Activated CD4-positive, alpha-beta T cell treated with anti-CD3 and anti-CD28 coated beads, Interleukin-2, Interleukin-6, amounts not matched to agents 100 ng/mL and 50 ng/mL, durations not matched to agents 16 hours and 8 hours (primary cell): ENCODE data around the gene SNX8.
"Not testable (repeated sequence)": the region's sequence is repeated elsewhere in the genome, so short reads cannot be mapped to it uniquely, and the experiment has no call there.

Source experiments
- DNase-seq: peaks from one replicate; pipeline ENCODE4 v3.0.0-alpha.2; 2020

SNX8 gene

GRCh38 chr7:2289111-2289586 is 25.1 kb downstream of the SNX8 start:
- DNase-seq = no peak

DNA sequence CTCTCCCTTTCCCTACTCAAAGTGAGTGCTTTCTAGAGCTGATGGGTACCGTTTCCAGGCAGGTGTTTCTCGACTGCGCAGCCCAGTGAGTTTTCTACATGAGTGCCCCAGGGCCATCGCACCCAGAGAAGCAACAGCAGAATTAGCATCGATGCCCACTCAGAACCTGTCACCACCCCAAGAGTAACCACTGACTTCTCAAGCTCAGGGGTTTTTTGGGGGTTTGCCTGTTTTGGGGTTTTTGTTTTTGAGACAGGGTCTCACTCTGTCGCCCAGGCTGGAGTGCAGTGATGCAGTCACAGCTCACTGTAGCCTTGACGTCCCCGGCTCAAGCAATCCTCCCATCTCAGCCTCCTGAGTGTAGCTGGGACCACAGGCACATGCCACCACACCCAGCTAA is 25.7 kb downstream of the SNX8 start:
- no peak for DNase-seq

DNA sequence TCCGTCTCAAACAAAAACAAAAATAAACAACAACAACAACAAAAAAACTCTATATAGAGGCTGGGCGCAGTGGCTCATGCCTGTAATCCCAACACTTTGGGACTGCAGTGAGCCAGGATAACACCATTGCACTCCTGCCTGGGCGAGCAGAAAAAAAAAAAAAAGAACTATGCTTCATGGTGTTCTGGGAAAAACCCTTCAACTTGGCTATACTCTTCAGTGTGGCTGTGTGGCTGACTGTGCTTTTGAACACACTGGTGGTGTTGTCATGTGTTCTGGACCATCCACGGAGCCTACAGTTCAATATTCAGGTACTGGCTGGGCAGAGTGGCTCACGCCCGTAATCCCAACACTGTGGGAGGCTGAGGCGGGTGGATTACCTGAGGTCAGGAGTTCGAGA is 26.5 kb downstream of the SNX8 start:
- DNase-seq = no peak

DNA sequence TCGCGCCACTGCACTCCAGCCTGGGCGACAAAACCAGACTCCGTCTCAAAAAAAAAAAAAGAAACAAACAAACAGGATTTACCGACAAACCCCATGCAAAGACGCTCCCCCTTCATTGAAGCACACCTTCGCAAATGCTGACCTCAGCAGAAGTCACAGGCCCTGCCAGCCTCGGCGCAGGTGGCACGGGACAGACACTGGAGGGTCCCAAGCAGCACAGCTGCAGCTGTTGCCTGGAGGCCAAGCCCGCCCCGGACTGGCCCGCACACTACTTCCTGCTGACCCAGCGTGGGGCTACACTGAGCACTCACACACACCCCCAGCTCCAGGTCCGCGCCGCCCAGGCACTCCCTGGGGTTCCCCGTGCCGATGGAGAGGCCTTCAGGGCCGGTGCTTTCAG is 31.2 kb downstream of the SNX8 start:
- no peak for DNase-seq

- no peak for DNase-seq
Measured at GRCh38 chr7:2282185-2282751, 32.0 kb downstream of the SNX8 start.

GRCh38 chr7:2281541-2281940 is 32.7 kb downstream of the SNX8 start:
- DNase-seq = no peak

- DNase-seq = no peak
Measured at GRCh38 chr7:2280424-2280823, 33.8 kb downstream of the SNX8 start.

- no peak for DNase-seq
Measured at GRCh38 chr7:2279896-2280295, 34.3 kb downstream of the SNX8 start.

DNA sequence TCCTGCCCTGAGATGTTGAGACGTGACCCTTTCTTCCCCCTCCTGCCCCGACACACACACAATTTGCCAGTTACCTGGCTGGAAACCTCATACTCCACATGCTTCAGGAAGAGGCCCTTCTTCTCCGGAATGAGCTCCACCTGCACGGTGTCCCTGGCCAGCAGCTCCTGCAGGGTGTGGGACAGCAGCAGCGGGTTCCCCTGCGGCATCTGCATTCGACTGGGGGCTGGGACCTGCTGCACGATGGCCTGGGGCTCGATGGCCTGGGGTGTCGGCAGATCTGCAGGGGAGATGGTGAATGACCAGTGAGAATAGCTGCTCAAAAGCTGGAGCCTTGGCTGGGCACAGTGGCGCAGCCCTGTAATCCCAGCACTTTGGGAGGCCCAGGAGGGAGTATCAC is 36.2 kb downstream of the SNX8 start:
- DNase-seq = no peak

GRCh38 chr7:2276107-2276506 is 38.1 kb downstream of the SNX8 start:
- no peak for DNase-seq

GRCh38 chr7:2275101-2275500 is 39.1 kb downstream of the SNX8 start:
- no peak for DNase-seq

DNA sequence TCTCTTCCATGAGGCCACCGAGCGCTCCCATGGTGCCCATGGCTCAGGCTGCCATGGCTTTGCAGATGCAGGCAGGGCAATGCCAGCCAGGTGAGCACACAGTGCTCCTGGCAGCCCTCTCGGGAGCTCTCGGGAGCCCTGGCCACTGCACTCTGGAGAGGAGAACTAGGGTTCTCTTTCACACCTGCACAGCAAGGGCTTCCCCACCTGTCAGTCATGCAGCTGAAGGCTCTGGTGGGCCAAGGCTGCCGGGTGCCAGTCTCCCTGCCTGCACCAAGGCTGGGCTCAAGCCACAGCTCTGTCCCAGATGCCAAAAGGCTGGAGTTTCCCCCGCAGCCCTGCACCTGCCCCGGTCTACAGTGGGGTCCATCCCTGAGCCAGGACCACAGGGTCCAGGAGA is 39.6 kb downstream of the SNX8 start:
- DNase-seq = no peak

DNA sequence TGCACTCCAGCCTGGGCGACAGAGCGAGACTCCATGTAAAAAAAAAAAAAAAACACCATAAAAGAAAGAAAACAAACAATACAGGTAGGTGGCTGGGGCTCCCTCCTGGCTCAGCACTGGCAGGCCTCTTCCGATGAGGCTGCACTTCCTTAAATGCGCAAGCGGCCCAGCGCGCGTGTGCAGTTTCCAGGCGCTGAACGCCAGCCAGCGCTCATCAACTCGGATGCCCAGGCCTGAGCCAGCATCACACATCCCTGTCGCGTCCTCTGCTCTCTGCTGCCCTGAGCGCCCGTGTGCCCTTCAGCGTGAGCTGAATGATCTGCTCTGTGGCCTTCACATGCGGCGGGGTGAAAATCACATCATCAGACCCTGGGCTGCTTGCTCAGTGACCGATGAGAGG is 40.4 kb downstream of the SNX8 start:
- no peak for DNase-seq

DNA sequence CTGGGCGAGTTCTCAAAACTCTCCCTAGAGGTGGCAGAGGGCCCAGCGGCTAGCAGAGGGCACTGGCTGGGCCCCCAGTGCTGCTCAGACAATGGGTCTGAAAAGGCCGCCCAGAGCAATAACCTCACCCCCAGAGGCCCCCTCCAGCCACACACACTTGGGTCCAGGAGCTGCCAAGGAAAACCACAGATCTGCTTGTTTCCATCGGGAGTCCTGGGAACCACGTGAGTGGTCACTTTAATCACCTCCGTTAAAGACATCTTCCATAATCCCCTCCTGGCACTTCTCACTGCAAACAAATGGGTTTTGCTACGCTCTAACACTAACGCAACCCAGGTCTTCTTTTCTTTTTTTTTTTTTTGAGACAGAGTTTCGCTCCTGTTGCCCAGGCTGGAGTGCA is 42.2 kb downstream of the SNX8 start:
- DNase-seq = no peak

DNA sequence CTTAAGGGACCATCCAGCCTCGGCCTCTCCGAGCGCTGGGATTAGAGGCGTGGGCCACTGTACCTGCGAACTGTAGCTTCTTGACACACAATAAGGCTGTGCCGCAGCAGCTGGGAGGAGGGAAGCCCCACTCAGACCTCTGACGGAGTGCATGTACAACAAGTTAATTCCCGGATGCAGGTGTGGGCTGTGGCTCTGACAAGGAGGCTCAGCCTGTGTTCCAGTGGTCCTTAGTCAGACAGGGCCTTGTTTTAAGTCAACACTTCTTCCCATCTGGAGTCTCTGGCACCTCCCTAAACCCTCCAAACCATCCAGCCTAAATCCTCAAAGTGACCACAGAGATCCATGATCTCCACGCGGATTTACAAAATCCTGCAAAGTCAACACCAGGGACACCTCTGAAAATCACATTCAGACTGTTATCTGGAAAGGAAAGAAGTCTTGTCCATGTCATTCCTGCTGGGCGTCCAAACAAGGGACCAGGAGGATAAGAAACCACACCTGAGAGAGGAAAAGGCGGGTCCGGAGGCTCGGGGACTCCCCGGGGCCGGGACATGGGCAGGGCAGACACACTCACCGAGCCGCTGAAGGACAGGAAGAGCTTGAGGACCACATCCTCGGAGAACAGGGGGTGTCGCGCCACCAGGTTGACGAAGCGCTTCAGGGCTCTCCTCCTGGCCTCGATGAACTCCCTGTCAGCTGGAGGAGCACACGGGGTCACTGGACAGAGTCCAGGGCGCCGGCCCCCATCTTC is 42.8 kb downstream of the SNX8 start:
- DNase-seq = no peak

DNA sequence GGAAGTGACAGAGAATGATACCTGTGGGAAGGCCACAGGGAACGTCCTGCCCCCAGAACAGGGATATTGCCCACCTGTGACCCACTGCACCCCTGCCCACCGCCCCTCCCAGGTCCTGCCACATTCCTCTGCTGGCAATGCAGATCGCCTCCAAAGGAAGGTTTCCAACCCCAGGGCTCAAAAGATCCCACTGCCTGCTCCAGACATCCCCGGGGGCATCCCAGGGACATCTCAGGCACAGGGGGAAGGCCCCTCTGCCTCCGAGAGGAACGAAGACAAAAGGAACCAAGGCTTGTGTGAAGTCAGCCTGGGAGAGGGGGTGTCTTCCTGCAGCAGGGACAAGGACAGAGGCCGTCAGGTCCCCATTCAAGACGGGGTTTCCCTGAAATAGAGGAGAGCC is 43.7 kb downstream of the SNX8 start:
- no peak for DNase-seq

DNA sequence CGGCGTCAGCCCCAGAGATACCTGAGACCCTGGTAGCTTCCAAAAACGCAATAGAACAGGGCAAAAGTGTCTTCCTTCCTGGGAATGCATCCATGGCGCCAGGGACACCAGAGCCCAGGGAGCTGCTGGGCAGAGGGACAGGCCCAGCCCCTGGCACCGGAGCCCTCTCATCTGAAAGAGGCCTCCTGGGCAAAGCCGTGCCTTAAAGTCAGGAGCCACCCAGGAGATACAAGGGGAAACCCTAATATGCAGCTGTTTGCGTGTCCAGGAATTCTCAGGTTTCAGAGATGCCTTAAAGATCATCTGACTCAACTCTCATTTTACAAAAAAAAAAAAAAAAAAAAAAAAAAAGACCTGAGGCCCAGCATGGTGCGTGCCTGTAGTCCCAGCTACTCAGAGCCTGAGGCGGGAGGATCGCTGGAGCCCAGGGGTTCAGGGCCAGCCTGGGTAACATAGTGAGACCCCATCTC is 44.2 kb downstream of the SNX8 start:
- no peak for DNase-seq

GRCh38 chr7:2269089-2269990 is 44.9 kb downstream of the SNX8 start:
- DNase-seq = not testable (repeated sequence)

GRCh38 chr7:2266911-2267310 is 47.3 kb downstream of the SNX8 start:
- no peak for DNase-seq

GRCh38 chr7:2264158-2264557 is 50.1 kb downstream of the SNX8 start:
- no peak for DNase-seq

DNA sequence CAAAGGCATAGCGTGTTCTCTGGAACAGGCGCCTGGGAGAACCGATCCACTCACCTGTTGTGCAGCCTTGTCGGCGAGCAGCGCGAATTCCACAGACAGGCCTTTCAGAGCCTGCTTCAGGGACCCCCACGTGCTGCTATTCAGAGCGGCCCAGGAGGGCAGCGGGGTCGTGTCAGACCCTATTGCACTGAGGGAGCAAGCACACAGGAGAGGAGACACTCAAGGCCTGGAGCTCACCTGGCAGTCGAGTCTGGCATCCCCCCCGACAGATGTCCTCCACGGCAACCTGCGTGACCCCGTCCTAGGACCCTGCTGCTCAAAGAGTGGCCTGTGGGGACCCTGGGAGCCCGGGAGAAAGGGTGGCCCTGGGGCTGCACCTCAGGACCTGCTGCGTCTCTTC is 51.1 kb downstream of the SNX8 start:
- DNase-seq = no peak

- no peak for DNase-seq
Measured at GRCh38 chr7:2261611-2262010, 52.6 kb downstream of the SNX8 start.

- no peak for DNase-seq
Measured at GRCh38 chr7:2260820-2261219, 53.4 kb downstream of the SNX8 start.

- no peak for DNase-seq
Measured at GRCh38 chr7:2259480-2259879, 54.8 kb downstream of the SNX8 start.
